NCI-H748 (cell line): ENCODE data around the gene SIGLEC8.
"Not testable (repeated sequence)": the region's sequence is repeated elsewhere in the genome, so short reads cannot be mapped to it uniquely, and the experiment has no call there.

Experiments used
- DNase-seq: peaks from one replicate; lab custom pipeline; 2025; ENCODE audit not compliant: unreplicated experiment; lab: John Stamatoyannopoulos, UW

SIGLEC8 gene

GRCh38 chr19:51458051-51458645 lies at the start of gene SIGLEC8:
SIGLEC8 (minus strand) TSS chr19:51458454; CDS start chr19:51458387, 67 bp downstream.
- DNase-seq: no peak

DNA sequence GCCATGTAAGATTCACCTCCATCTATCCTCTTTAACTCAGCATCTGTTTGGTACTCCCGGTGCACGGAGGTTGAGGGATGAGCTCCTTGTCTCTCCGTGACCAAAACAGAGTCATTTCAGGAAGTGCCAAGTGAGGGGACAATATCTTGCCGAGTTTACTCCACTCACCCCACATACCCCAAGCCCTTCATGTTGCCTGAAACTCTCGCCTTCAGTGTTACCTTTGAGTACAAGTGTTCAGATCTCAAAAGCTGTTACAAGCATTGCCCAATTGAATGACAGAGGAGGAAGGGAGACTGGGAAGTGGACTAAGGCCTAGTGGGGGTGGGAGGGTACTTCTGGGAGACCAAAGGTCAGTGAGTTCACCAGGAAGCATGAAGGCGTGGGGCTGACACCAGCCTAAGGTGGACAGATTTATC lies 49.4 kb upstream of the SIGLEC8 start:
- DNase-seq: no peak

DNA sequence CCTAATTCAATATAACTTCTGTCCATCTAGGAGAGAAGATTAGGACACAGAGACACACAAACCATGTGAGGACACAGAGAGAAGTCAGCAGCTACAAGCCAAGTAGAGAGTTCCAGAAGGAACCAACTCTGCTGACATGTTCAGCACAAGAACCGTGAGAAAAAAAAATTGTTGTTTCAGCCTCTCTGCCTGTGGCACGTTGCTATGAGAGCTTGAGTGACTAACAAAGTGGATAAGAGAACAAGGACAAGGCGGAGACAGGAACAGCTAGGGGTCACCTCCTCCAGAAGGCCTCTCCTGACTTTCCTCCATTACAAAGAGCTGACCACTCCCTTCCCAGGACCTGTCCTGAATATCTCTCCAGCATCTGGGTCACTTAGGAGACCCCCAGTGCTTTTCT lies 48.9 kb upstream of the SIGLEC8 start:
- no peak for DNase-seq

DNA sequence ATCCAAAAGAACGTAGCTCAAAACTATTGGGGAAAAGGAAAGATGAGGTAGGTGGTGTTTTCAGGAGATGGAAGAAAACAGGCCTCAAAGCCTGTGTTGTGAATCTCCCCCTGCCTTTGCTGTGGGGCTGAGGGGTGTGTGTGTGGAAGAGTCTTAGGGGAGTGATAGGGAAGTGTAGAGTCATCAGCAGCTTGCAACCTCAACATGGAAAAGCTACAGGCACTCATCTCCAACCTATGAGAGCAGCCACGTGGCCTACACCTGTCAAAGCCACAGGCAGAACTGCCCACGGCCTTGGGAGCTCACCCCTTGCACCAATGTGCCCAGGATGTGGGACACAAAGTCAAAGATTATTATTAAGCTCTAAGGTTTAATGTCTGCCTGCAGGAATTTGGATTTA lies 47.6 kb upstream of the SIGLEC8 start:
- DNase-seq: no peak

DNA sequence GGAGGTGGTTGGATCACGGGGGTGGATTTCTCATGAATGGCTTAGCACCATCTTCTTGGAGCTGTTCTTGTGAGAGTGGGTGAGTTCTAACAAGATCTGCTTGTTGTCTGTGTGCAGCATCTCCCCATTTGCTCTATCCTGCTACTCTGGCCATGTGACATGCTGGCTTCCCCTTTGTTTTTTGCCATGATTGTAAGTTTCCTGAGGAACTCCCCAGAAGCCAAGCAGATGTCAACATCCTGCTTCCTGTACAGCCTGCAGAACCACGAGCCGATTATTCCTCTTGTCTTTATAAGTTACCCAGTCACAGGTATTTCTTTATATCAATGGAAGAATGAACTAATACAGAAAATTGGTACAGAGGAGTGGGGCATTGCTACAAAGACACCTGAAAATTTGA lies 45.6 kb upstream of the SIGLEC8 start:
- no peak for DNase-seq

DNA sequence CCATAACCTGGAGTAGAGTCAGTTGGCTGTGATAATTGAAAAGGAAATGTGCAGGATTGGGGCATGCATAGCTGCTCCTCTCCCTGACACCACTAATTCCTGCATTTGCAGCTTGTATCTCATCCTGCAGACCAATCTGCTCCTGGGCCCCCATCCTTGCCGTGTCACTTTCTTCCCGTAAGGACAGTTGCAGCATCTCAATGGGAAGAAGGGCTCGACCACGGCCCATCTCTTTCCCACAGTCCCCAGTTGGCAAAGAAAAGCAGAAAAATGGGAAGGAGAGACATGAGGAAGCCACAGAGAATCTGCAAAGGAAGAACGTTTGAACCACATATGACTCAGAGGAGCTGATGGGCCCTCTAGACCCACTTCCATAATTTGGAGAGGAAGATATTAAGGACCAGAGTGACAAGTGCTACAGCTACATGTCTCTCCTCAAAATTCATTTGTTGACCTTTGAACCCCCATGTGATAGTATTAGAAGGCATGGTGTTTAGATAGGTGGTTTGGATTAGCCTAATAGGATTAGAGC lies 45.1 kb upstream of the SIGLEC8 start:
- DNase-seq: no peak

- no peak for DNase-seq
Measured at GRCh38 chr19:51501594-51502263, 43.5 kb upstream of the SIGLEC8 start, which contains the start of gene SIGLEC12. SIGLEC12 (minus strand) TSS chr19:51501800; CDS start chr19:51501733, 67 bp downstream.

GRCh38 chr19:51500931-51501330 lies 42.7 kb upstream of the SIGLEC8 start:
- DNase-seq: not testable (repeated sequence)

- no peak for DNase-seq
Measured at GRCh38 chr19:51497666-51498065, 39.4 kb upstream of the SIGLEC8 start.

GRCh38 chr19:51493776-51494175 lies 35.5 kb upstream of the SIGLEC8 start:
- no peak for DNase-seq

GRCh38 chr19:51491586-51491985 lies 33.3 kb upstream of the SIGLEC8 start:
- no peak for DNase-seq

DNA sequence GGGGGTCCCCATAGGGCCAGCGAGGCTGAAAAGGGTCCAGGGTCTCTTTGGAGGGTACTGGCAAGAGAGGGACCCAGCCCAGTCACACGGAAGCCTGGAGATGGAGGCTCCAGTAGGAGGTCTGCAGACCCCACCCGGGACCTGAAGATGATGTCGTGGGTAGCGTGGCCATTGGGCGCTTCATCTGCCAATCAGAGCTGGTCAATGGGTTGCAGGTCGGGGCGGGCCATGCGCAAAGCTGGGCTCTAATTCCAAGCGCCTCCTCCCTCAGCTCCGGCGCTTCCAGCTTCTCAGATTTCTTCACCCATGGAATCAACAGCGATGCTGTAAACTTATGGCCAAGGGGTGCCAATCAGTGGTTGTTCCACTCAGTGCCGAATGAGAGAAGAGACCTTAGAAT lies 32.4 kb upstream of the SIGLEC8 start:
- DNase-seq: no peak

DNA sequence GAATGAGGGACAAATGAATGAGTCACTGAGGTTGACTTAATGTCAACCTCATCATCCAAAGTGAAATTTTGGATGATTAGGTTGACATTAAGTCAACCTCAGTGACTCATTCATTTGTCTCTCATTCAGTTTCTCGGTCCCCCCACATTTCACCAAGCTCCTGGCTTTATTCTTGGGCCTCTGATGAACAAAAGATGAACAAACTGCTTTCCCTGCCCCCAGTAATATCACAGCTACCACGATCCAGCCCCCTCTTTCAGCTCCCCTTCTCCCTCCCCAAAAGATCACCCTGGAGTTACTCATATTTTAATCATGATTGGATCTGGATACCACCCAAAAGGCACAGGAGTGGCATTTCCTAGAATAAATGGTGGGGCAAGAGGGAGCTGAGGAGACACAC lies 30.9 kb upstream of the SIGLEC8 start:
- DNase-seq: no peak

- no peak for DNase-seq
Measured at GRCh38 chr19:51488491-51488890, 30.2 kb upstream of the SIGLEC8 start.

GRCh38 chr19:51485960-51486660 lies 27.9 kb upstream of the SIGLEC8 start:
- no peak for DNase-seq

- no peak for DNase-seq
Measured at GRCh38 chr19:51480590-51480989, 22.3 kb upstream of the SIGLEC8 start.

DNA sequence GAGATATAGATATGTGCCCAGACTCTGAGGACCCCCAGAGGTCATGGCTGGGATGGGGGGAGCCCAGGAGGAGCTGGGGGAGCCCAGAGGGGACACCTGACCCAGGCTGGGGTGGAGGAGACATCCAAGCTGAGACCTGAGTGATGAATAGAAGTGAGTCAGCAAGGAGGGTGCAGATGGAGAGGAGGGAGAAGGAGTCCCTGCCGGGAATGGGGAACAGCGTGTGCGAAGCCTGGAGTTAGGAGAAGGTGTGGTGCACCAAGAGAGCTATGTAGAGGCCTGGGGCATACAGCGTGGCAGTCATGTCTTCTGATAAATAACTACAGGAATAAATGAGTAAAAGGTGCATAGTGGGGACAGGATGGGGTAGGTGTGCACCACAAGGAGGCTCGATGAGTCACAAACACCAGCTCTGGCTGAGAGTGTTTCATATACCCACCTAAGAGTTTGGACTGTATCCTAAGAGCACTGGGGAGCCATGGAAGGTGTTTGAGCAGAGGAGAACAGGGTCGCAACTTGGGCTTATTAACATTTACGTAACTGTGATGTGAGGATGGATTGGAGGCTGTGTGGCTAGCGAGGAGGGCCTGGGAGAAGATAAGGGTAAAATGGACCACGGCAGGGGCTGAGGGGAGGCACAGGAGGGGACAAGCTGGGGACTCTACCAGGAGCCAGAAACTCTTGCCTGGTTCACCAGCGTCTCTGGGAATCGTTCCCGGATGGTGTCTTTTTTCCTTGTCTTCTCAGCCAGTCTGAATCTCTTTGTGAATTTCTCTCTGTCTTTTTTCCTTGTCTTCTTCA lies 21.5 kb upstream of the SIGLEC8 start:
- DNase-seq: no peak

DNA sequence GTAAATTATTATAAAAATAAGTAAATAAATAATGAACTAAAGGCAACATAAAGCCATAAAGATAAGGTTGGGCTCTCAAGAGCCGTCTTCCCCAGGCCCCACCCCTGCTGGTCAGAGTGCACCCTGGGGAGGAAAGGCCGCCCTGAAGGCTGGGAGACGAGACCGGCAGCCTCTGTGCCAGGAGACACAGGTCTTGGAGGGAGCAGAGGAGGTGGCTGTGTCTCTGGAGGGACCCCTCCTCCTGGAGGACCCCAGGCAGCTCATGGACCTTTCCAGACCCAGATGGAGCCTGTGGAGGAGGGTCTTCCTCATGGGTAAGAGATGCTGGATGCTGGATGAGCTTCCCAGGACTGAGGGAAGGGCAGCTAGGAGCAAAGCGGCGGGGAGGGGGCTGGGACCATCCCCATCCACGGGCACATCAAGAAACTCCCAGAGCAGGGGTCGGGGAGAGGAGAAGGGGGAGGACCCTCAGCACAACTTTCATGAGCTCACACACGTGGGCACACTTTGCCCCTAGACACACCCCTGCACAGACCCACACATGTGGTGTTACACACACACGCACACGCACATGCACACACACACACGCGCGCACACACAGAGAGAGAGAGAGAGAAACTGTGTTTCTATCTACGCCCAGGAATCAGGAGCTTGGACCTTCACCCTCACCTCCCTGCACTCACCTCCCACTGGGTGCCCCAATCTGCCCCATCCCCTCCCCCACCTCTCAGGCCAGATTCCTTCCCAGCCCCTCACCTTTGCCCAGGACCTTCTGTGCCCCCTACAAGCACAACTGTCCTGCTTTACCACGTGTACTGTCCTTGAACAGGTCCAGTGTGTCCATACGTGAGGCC lies 20.4 kb upstream of the SIGLEC8 start, which contains the start of gene CEACAM18:
TSS of gene CEACAM18 (plus strand) at position 159 of the 854 bp plus-strand sequence.
- no peak for DNase-seq

- DNase-seq: no peak
Measured at GRCh38 chr19:51477344-51477743, 19.1 kb upstream of the SIGLEC8 start.

DNA sequence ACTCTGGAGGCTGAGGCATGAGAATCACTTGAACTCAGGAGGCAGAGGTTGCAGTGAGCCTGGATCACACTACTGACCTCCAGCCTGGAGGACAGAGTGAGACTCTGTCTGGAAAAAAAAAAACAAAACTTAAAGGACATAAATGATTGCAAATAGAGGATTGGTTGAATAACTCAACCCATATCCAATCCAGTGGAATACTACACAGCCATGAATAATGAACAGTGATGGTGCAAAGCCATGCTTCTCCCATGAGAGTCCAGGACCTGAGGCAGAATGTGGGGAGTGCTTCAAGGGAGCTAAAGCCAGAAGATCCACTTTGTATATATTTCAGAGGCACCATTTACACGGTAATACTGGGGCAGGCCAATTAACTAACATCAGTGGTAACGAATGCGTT lies 17.9 kb upstream of the SIGLEC8 start:
- no peak for DNase-seq
